HepG2 (cell line): ENCODE measurements around the gene MYH16. TPM values are rescaled to one million over a fixed set of nuclear protein-coding genes. Genes with fewer than 3 reads are reported as not detected.

Source experiments
- ATAC-seq: fragments of 200-7000 bp; cut with Tn5 transposase; 3 replicates; pipeline ENCODE4 v1.9.1; 2020; ENCODE audit warnings: mild to moderate bottlenecking, moderate library complexity
- BruUV-seq: library from RNA; stranded (reverse); fragments of 400-500 nt; replicated peaks from 2 replicates; lab custom pipeline; 2021; lab: Mats Ljungman, UMichigan
- CTCF ChIA-PET: fragments of 300-600 bp; formaldehyde crosslinking; extraction: SDS; loops from one replicate; lab custom pipeline; 2021; ENCODE audit warnings: low total read pairs, inconsistent platforms, low intra/inter-chr PET ratio; lab: Yijun Ruan, JAX
- POLR2A ChIA-PET: fragments of 350-600 bp; sonication (Branson Sonifier 250); formaldehyde crosslinking; loops from one replicate; lab custom pipeline; 2020; ENCODE audit warnings: antibody characterized with exemption, inconsistent platforms; lab: Yijun Ruan, JAX
- DNase-seq: peaks from one replicate; pipeline ENCODE4 v3.0.0-alpha.2; 2015; ENCODE audit warnings: low spot score
- FAIRE-seq: peaks from 3 replicates; lab custom pipeline; 2011; peaks lifted over from hg19 to GRCh38; lab: Jason Lieb, UNC
- H2AFZ ChIP-seq: one replicate; pipeline ENCODE4 v1.6.1; 2011; ENCODE audit warnings: low read length, inconsistent platforms
- H3K27ac ChIP-seq: fragments of 300-600 bp; 3 replicates; pipeline ENCODE4 v1.8.0; 2011; ENCODE audit warnings: mixed run types, mild to moderate bottlenecking, mixed read lengths, low read length, inconsistent platforms; ENCODE audit not compliant: insufficient read depth; ENCODE audit errors: extremely low read length
- H3K27me3 ChIP-seq, 2 experiments: fragments of 200-600 bp in 1 of 2; 2 replicates in 1 of 2; 3 replicates in 1 of 2; pipeline versions ENCODE4 v1.6.0 to v1.8.0; 2011; ENCODE audit warnings: low read length in 2 of 2, mild to moderate bottlenecking in 2 of 2, moderate library complexity in 2 of 2, inconsistent platforms in 1 of 2; ENCODE audit not compliant: insufficient read depth in 2 of 2, control insufficient read depth in 1 of 2
- H3K36me3 ChIP-seq, 2 experiments: fragments of 200-600 bp in 1 of 2; replicated peaks in 1 of 2; 2 replicates in 1 of 2; 3 replicates in 1 of 2; pipeline versions ENCODE4 v1.5.1 to v1.8.0; 2011; ENCODE audit warnings: low read length in 2 of 2, inconsistent platforms in 1 of 2; ENCODE audit not compliant: insufficient read depth in 2 of 2, control insufficient read depth in 1 of 2
- H3K4me1 ChIP-seq: 2 replicates; pipeline ENCODE4 v1.5.1; 2012; ENCODE audit warnings: low read length, inconsistent platforms; ENCODE audit not compliant: insufficient read depth
- H3K4me2 ChIP-seq: 2 replicates; pipeline ENCODE4 v1.6.0; 2011; ENCODE audit warnings: low read depth, low read length, inconsistent platforms
- H3K4me3 ChIP-seq, 3 experiments: fragments of 200-600 bp in 1 of 3; sonication (generic), shearing (Covaris generic) in 1 of 3; replicated peaks in 1 of 3; 2 replicates each; pipeline ENCODE4 v1.5.1; 2011 to 2016; ENCODE audit warnings: low read length in 3 of 3, inconsistent platforms in 2 of 3, low read depth in 2 of 3, mild to moderate bottlenecking in 2 of 3, control low read depth in 1 of 3, mixed read lengths in 1 of 3; ENCODE audit not compliant: insufficient read depth in 1 of 3
- H3K79me2 ChIP-seq: one replicate; pipeline ENCODE4 v1.6.1; 2011; ENCODE audit warnings: low read length, inconsistent platforms; ENCODE audit not compliant: insufficient read depth
- H3K9ac ChIP-seq: 2 replicates; pipeline ENCODE4 v1.6.0; 2011; ENCODE audit warnings: mild to moderate bottlenecking, low read depth, low read length, inconsistent platforms; ENCODE audit not compliant: insufficient read depth
- H3K9me3 ChIP-seq: 2 replicates; pipeline ENCODE4 v1.5.1; 2012; ENCODE audit warnings: mild to moderate bottlenecking, low read length
- H4K20me1 ChIP-seq: 2 replicates; pipeline ENCODE4 v1.6.0; 2011; ENCODE audit warnings: inconsistent platforms, mild to moderate bottlenecking, low read length, moderate library complexity; ENCODE audit not compliant: insufficient read depth
- HES4 ChIP-seq: sonication (generic); formaldehyde crosslinking; IDR thresholded peaks from 2 replicates; pipeline ENCODE4 v1.9.0; 2021; ENCODE audit warnings: mild to moderate bottlenecking, missing genetic modification reagents, borderline replicate concordance
- IKZF4 ChIP-seq: sonication (generic); formaldehyde crosslinking; IDR thresholded peaks from 2 replicates; pipeline ENCODE4 v1.5.1; 2020; ENCODE audit warnings: borderline replicate concordance, mild to moderate bottlenecking, low read depth, missing genetic modification reagents; ENCODE audit errors: not compliant biosample characterization
- KDM6A ChIP-seq: IDR thresholded peaks from 2 replicates; pipeline ENCODE4 v1.6.1; 2016; ENCODE audit warnings: low read depth
- KMT2A ChIP-seq: sonication (generic); formaldehyde crosslinking; IDR thresholded peaks from 2 replicates; pipeline ENCODE4 v1.4.0; 2020; ENCODE audit warnings: missing genetic modification reagents
- MEIS2 ChIP-seq: sonication (generic); formaldehyde crosslinking; IDR thresholded peaks from 2 replicates; pipeline ENCODE4 v1.9.0; 2021; ENCODE audit warnings: mild to moderate bottlenecking, missing genetic modification reagents
- PPARG ChIP-seq: conservative IDR thresholded peaks from 2 replicates; pipeline ENCODE4 v1.6.1; 2016; ENCODE audit warnings: missing biosample characterization, missing genetic modification reagents
- TCF7L2 ChIP-seq: IDR thresholded peaks from 2 replicates; pipeline ENCODE4 v1.6.1; 2011; ENCODE audit warnings: mild to moderate bottlenecking, low read depth, low read length, moderate library complexity
- ZNF44 ChIP-seq: sonication (generic); formaldehyde crosslinking; IDR thresholded peaks from 2 replicates; pipeline ENCODE4 v1.5.1; 2020; ENCODE audit warnings: mild to moderate bottlenecking, missing genetic modification reagents
- ZNF616 ChIP-seq: sonication (generic); formaldehyde crosslinking; IDR thresholded peaks from 2 replicates; pipeline ENCODE4 v1.5.0; 2020; ENCODE audit warnings: low read depth, mild to moderate bottlenecking, missing genetic modification reagents
- ZNF629 ChIP-seq: sonication (generic); formaldehyde crosslinking; conservative IDR thresholded peaks from 2 replicates; pipeline ENCODE4 v1.5.0; 2020; ENCODE audit warnings: missing genetic modification reagents
- WGBS: methylation state at CpG from one replicate; pipeline ENCODE4 v1.1.6; 2017; ENCODE audit warnings: low lambda C conversion rate; 5-methylcytosine and 5-hydroxymethylcytosine counted together
- in situ Hi-C: cut with HindIII; loops from 2 replicates; pipeline ENCODE4 v1.10.0; 2017; ENCODE audit warnings: low pct_unique_long_range_greater_than_20kb; ENCODE audit not compliant: extremely low pct_ligation_motif_present
- intact Hi-C: fragments of 100-400 bp; cut with micrococcal nuclease; formaldehyde crosslinking; loops from one replicate; pipeline ENCODE4 v1.10.0; 2022; ENCODE audit not compliant: unreplicated experiment
- polyA plus RNA-seq, 8 experiments: library from polyadenylated mRNA; depleted of rRNA in 3 of 8; stranded (reverse) in 7 of 8; unstranded in 1 of 8; fragments of >200 nt; fragmentation: Illumina TruSeq in 4 of 8; extraction: Trizol in 4 of 8; gene quantifications; 2 replicates each; pipeline versions ENCODE4 v1.2.1 to v1.2.3, GENCODE V29; 2011 to 2016; ENCODE audit warnings: low read depth in 4 of 8, missing spikeins in 1 of 8, mixed read lengths in 1 of 8; ENCODE audit not compliant: insufficient read depth in 1 of 8
- total RNA-seq, 5 experiments: library from RNA; depleted of rRNA; stranded (reverse); fragments of >200 nt; fragmentation: Illumina TruSeq; extraction: Trizol; gene quantifications; 2 replicates each; pipeline ENCODE4 v1.2.3, GENCODE V29; 2016; ENCODE audit warnings: low read depth in 1 of 5

The MYH16 gene
- total and polyA plus RNA-seq, 2 of the 13 experiments (the other 11 are each of a cell fraction or from before 2014, with no cell fraction given), result 0.05 to 0.15 TPM

DNA sequence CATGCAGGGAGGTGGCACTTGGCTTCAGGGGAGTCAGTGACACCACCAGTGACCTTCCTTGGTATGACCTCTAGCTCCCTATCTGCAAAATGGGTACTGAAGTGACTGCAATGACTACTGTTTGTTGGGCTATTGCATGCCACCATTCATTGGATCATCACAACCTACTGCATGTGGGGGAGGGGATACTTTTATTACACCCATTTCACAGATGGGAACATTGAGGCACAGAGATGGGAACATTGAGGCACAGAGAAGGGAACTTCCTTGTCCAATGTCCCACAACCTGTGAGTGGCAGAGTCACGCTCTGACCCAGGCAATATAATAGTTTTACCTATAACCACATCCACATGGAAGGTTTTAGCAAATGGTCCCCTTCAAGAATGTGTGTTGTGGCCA, 12.2 kb upstream of the MYH16 start:
- no peaks in the 10 kb centered on the region for H4K20me1 ChIP-seq
- no peaks in the 10 kb centered on the region for H3K79me2 ChIP-seq
- TF ChIP-seq KDM6A (CRISPR knock-in tag) (no peak), ZNF616 (CRISPR knock-in tag) (no peak), PPARG (CRISPR knock-in tag) (no peak), ZNF629 (CRISPR knock-in tag) (peak; percentile 85), IKZF4 (CRISPR knock-in tag) (no peak), HES4 (CRISPR knock-in tag) (no peak), MEIS2 (no peak), KMT2A (CRISPR knock-in tag) (no peak), TCF7L2 (no peak)
- H3K36me3 ChIP-seq, result no peaks in the 10 kb centered on the region
- ATAC-seq, result no peak
- BruUV-seq, result no TSS peak
- H3K27ac ChIP-seq, result no peak overlapping the region
- no peak for FAIRE-seq
- in situ Hi-C loops (no loop called here), intact Hi-C loops (no loop called here)
- H3K4me2 ChIP-seq, result no peak overlapping the region
- H3K4me1 ChIP-seq, result 0 out of 2 replicates have a peak, but pooled peaks cover 5% of the 10 kb centered on the region
- H3K27me3 ChIP-seq, result peaks cover 0 to 1% of the 10 kb centered on the region in 2 experiments; a peak in 2 of 5 replicates
- no peak overlapping the region for H3K9ac ChIP-seq
- CTCF ChIA-PET, result no interaction called here
- H2AFZ ChIP-seq, result no peak overlapping the region
- H3K4me3 ChIP-seq, result no peak overlapping the region
- POLR2A ChIA-PET, result no interaction called here
- DNase-seq, result no peak
- no peaks in the 10 kb centered on the region for H3K9me3 ChIP-seq
- 80% methylated on average over 1 of the region's 1 CpG for WGBS

DNA sequence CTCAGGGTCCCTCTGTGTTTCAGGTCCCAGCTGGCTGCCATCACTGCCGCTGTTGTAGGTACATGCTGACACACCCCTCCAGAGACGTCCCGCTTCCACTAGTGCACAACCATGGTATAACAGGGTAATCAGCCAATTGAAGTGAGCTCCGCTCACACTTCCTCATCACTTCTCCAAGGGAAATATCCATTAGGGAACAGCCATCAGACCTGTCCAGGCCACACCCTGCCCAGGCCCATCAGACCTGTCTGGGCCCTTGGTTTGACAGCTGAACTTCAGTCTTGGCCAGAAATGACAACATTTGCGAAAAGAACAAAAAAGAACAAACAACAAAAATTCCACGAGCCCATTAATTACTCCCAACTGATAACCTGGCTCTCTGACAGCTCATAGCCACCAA, 11.0 kb upstream of the MYH16 start:
- no TSS peak for BruUV-seq
- intact Hi-C loops (no loop called here), in situ Hi-C loops (no loop called here)
- Histone ChIP-seq H3K4me1 (peaks cover 10% of the 10 kb centered on the region), H3K9ac (no peak overlapping the region), H3K4me2 (no peak overlapping the region), H4K20me1 (no peaks in the 10 kb centered on the region), H3K27me3 (peaks cover 0 to 1% of the 10 kb centered on the region in 2 experiments; a peak in 1 of 5 replicates), H3K9me3 (no peaks in the 10 kb centered on the region), H3K79me2 (no peaks in the 10 kb centered on the region), H3K4me3 (no peak overlapping the region), H3K36me3 (no peaks in the 10 kb centered on the region), H2AFZ (no peak overlapping the region), H3K27ac (no peak overlapping the region)
- peak; percentile 36; the same call in 1 of the 3 replicates for ATAC-seq
- ChIA-PET POLR2A (no interaction called here), CTCF (no interaction called here)
- 11% methylated on average over 3 of the region's 6 CpGs for WGBS
- FAIRE-seq, result no peak
- TF ChIP-seq ZNF44 (CRISPR knock-in tag), result no peak
- no peak for DNase-seq
